ENCODE measurements around the gene ABCA2.
A peak's percentile ranks its signal among the peaks of the same experiment; 100 is the strongest.
"Not testable (repeated sequence)": the region's sequence is repeated elsewhere in the genome, so short reads cannot be mapped to it uniquely, and the experiment has no call there.

Gene ABCA2

GRCh38 chr9:137014166-137014565 is 13.9 kb downstream of the ABCA2 start:
- no peak for DNase-seq (ENCODE audit: low read depth)

GRCh38 chr9:137013571-137013940 is 14.5 kb downstream of the ABCA2 start:
- no peak for DNase-seq (ENCODE audit: low read depth)

GRCh38 chr9:137012694-137013570 is 15.1 kb downstream of the ABCA2 start:
- no peak for DNase-seq (ENCODE audit: low read depth)

GRCh38 chr9:137011907-137012675 is 15.9 kb downstream of the ABCA2 start:
- no peak for DNase-seq (ENCODE audit: low read depth)

- no peak for DNase-seq (ENCODE audit: low read depth)
Observed at GRCh38 chr9:137011156-137011555, 16.9 kb downstream of the ABCA2 start.

- DNase-seq (ENCODE audit: low read depth), result no peak
Observed at GRCh38 chr9:137009938-137010732, 17.9 kb downstream of the ABCA2 start.

- no peak for DNase-seq (ENCODE audit: low read depth)
Observed at GRCh38 chr9:137009217-137009616, 18.8 kb downstream of the ABCA2 start.

- DNase-seq (ENCODE audit: low read depth), result no peak
Observed at GRCh38 chr9:137008312-137008711, 19.7 kb downstream of the ABCA2 start.

GRCh38 chr9:137007816-137008270 is 20.2 kb downstream of the ABCA2 start:
- no peak for DNase-seq (ENCODE audit: low read depth)

- DNase-seq (ENCODE audit: low read depth), result no peak
Observed at GRCh38 chr9:137007108-137007815, 20.8 kb downstream of the ABCA2 start.

- no peak for DNase-seq (ENCODE audit: low read depth)
Observed at GRCh38 chr9:137006116-137007003, 21.7 kb downstream of the ABCA2 start.

GRCh38 chr9:137004285-137004684 is 23.8 kb downstream of the ABCA2 start:
- not testable (repeated sequence) for DNase-seq (ENCODE audit: low read depth)

GRCh38 chr9:137002646-137003041 is 25.4 kb downstream of the ABCA2 start:
- no peak for DNase-seq (ENCODE audit: low read depth)

GRCh38 chr9:137001857-137002645 is 26.0 kb downstream of the ABCA2 start:
- DNase-seq (ENCODE audit: low read depth), result no peak

- DNase-seq (ENCODE audit: low read depth), result no peak
Observed at GRCh38 chr9:137000177-137000930, 27.7 kb downstream of the ABCA2 start.

GRCh38 chr9:136997830-136998234 is 30.2 kb downstream of the ABCA2 start:
- no peak for DNase-seq (ENCODE audit: low read depth)

GRCh38 chr9:136997371-136997770 is 30.7 kb downstream of the ABCA2 start:
- DNase-seq (ENCODE audit: low read depth), result no peak

GRCh38 chr9:136996361-136997292 is 31.4 kb downstream of the ABCA2 start, which contains the start of gene CLIC3:
Gene CLIC3, minus strand, starts transcription at chr9:136996568. Its CDS starts 25 bp downstream, at chr9:136996543.
- peak; percentile 48 for DNase-seq (ENCODE audit: low read depth)
